Fibroblast of lung (primary cell): ENCODE data around the gene WWOX. TPM values are rescaled to one million over a fixed set of nuclear protein-coding genes. Genes with fewer than 3 reads are reported as not detected.

Experiments
- DNase-seq, 2 donors: peaks; one replicate each; pipeline versions ENCODE4 v3.0.0 to v3.0.0-alpha.2; 2010; ENCODE audit warnings: low read depth in 2 of 2
- H2AFZ ChIP-seq: 2 replicates; pipeline ENCODE4 v1.5.1; 2012; ENCODE audit warnings: low read length, control low read depth, inconsistent platforms
- H3K27ac ChIP-seq: 2 replicates; pipeline ENCODE4 v1.5.1; 2011; ENCODE audit warnings: low read length, control low read depth; ENCODE audit not compliant: insufficient read depth
- H3K27me3 ChIP-seq: 2 replicates; pipeline ENCODE4 v1.5.1; 2011; ENCODE audit warnings: mild to moderate bottlenecking, low read length; ENCODE audit not compliant: control insufficient read depth, insufficient read depth
- H3K36me3 ChIP-seq: 2 replicates; pipeline ENCODE4 v1.5.1; 2011; ENCODE audit warnings: low read length; ENCODE audit not compliant: control insufficient read depth, insufficient read depth
- H3K4me1 ChIP-seq: 2 replicates; pipeline ENCODE4 v1.5.1; 2011; ENCODE audit warnings: low read length; ENCODE audit not compliant: control insufficient read depth, insufficient read depth; ENCODE audit errors: extremely low read depth
- H3K4me2 ChIP-seq: 2 replicates; pipeline ENCODE4 v1.5.1; 2011; ENCODE audit warnings: low read length, control low read depth; ENCODE audit not compliant: insufficient read depth; ENCODE audit errors: extremely low read depth
- H3K4me3 ChIP-seq, 4 experiments: fragments of 200-600 bp in 1 of 4; sonication (generic) in 1 of 4; replicated peaks in 1 of 4; 2 replicates each; pipeline ENCODE4 v1.5.1; 2011 to 2016; ENCODE audit warnings: low read length in 4 of 4, low read depth in 3 of 4, mild to moderate bottlenecking in 3 of 4, control low read depth in 2 of 4, inconsistent platforms in 1 of 4, mixed read lengths in 1 of 4; ENCODE audit not compliant: insufficient read depth in 1 of 4; ENCODE audit errors: control extremely low read depth in 1 of 4
- H3K79me2 ChIP-seq: 2 replicates; pipeline ENCODE4 v1.5.1; 2012; ENCODE audit warnings: mild to moderate bottlenecking, low read length, inconsistent platforms; ENCODE audit not compliant: control insufficient read depth, insufficient read depth
- H3K9ac ChIP-seq: 2 replicates; pipeline ENCODE4 v1.5.1; 2011; ENCODE audit warnings: mild to moderate bottlenecking, low read length, control low read depth; ENCODE audit not compliant: insufficient read depth
- H3K9me3 ChIP-seq: 2 replicates; pipeline ENCODE4 v1.5.1; 2012; ENCODE audit warnings: low read depth, low read length; ENCODE audit not compliant: control insufficient read depth, insufficient read depth
- H4K20me1 ChIP-seq: 2 replicates; pipeline ENCODE4 v1.5.1; 2011; ENCODE audit warnings: low read length; ENCODE audit not compliant: control insufficient read depth, insufficient read depth; ENCODE audit errors: extremely low read depth
- EZH2 ChIP-seq: IDR thresholded peaks from 2 replicates; pipeline ENCODE4 v1.5.1; 2012; ENCODE audit warnings: low read length, control low read depth, mild to moderate bottlenecking; ENCODE audit errors: missing control alignments
- polyA plus RNA-seq, 2 donors: library from polyadenylated mRNA; depleted of rRNA in 1 of 2; stranded (reverse) in 1 of 2; unstranded in 1 of 2; fragments of >200 nt; gene quantifications; 2 replicates each; pipeline ENCODE4 v1.2.1, GENCODE V29; 2011 to 2012; ENCODE audit warnings: missing spikeins in 1 of 2
- total RNA-seq: library from RNA; depleted of rRNA; stranded (reverse); fragments of >200 nt; gene quantifications from 2 replicates; pipeline ENCODE4 v1.2.1, GENCODE V29; 2014
- TF ChIP-seq, protein P1 (sequence below), 2 donors: IDR thresholded peaks in 1 of 2; conservative IDR thresholded peaks in 1 of 2; 1 replicate in 1 of 2; 2 replicates in 1 of 2; pipeline ENCODE4 v1.5.1; 2011 to 2012; ENCODE audit warnings: low read length in 2 of 2, control low read depth in 1 of 2, inconsistent platforms in 1 of 2, low read depth in 1 of 2, mild to moderate bottlenecking in 1 of 2

Gene WWOX
- total and polyA plus RNA-seq, 2 donors (not counting 1 experiment from before 2014, with no cell fraction given) = 5.6 to 16.3 TPM

DNA sequence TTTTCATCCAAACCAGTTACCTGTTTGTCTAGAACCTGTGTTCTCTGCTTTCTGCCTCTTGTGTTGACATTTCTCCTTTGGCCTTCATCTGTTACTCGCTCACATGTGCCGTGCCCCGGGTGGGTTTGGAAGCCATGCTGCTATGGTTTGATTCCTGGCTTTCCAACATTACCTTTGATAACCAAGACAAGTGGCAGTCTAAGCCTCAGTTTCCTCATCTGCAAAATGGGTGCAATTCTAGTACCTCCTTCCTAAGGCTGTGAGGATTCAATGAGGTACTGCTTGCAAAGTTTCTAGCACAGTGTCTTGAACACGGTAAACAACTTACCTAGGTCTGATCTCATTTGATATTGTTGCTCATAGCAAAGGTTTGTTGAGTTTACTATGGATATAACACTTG, 665.0 kb downstream of the WWOX start:
- Histone ChIP-seq H4K20me1 (no peaks in the 10 kb centered on the region), H3K4me1 (no peaks in the 10 kb centered on the region), H3K79me2 (no peaks in the 10 kb centered on the region), H3K27ac (no peak overlapping the region), H2AFZ (no peak overlapping the region), H3K9ac (no peak overlapping the region), H3K4me3 (no peak overlapping the region), H3K36me3 (no peaks in the 10 kb centered on the region), H3K27me3 (no peaks in the 10 kb centered on the region), H3K4me2 (no peak overlapping the region), H3K9me3 (no peaks in the 10 kb centered on the region)
- TF ChIP-seq, protein P1, sequence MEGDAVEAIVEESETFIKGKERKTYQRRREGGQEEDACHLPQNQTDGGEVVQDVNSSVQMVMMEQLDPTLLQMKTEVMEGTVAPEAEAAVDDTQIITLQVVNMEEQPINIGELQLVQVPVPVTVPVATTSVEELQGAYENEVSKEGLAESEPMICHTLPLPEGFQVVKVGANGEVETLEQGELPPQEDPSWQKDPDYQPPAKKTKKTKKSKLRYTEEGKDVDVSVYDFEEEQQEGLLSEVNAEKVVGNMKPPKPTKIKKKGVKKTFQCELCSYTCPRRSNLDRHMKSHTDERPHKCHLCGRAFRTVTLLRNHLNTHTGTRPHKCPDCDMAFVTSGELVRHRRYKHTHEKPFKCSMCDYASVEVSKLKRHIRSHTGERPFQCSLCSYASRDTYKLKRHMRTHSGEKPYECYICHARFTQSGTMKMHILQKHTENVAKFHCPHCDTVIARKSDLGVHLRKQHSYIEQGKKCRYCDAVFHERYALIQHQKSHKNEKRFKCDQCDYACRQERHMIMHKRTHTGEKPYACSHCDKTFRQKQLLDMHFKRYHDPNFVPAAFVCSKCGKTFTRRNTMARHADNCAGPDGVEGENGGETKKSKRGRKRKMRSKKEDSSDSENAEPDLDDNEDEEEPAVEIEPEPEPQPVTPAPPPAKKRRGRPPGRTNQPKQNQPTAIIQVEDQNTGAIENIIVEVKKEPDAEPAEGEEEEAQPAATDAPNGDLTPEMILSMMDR (conservative IDR thresholded peaks at IDR 0.05 in 1 of 2, IDR thresholded peaks at IDR 0.05 in 1 of 2; ENCODE audit: low read depth in 1 of 2, low read length in 2 of 2) = no peak
- TF ChIP-seq EZH2 = no peak
- DNase-seq = no peak

DNA sequence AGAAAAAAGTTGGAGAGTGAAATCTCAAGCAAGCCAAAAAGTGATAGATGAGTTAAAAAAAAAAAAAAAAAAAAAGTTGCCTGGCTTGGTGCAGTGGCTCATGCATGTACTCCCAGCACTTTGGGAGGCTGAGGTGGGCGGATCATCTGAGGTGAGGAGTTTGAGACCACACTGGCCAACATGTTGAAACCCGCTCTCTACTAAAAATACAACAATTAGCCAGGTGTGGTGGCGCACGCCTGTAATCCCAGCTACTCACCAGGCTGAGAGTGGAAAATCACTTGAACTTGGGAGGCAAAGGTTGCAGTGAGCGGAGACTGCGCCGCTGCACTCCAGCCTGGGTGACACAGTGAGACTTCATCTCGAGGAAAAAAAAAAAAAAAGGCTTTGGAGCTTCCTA, 668.8 kb downstream of the WWOX start:
- H3K9me3 ChIP-seq = no peaks in the 10 kb centered on the region
- no peaks in the 10 kb centered on the region for H3K79me2 ChIP-seq
- DNase-seq = no peak
- no peak overlapping the region for H3K4me3 ChIP-seq
- H3K4me1 ChIP-seq = no peaks in the 10 kb centered on the region
- no peak overlapping the region for H3K9ac ChIP-seq
- H4K20me1 ChIP-seq = no peaks in the 10 kb centered on the region
- H3K27ac ChIP-seq = no peak overlapping the region
- no peaks in the 10 kb centered on the region for H3K36me3 ChIP-seq
- no peaks in the 10 kb centered on the region for H3K27me3 ChIP-seq
- no peak overlapping the region for H2AFZ ChIP-seq
- H3K4me2 ChIP-seq = no peak overlapping the region
- TF ChIP-seq, protein P1 (conservative IDR thresholded peaks at IDR 0.05 in 1 of 2, IDR thresholded peaks at IDR 0.05 in 1 of 2; ENCODE audit: low read depth in 1 of 2, low read length in 2 of 2) = no peak
- TF ChIP-seq EZH2 = no peak

- DNase-seq = no peak
- no peaks in the 10 kb centered on the region for H3K79me2 ChIP-seq
- H3K36me3 ChIP-seq = no peaks in the 10 kb centered on the region
- no peak overlapping the region for H3K9ac ChIP-seq
- no peak overlapping the region for H3K4me2 ChIP-seq
- no peaks in the 10 kb centered on the region for H4K20me1 ChIP-seq
- no peaks in the 10 kb centered on the region for H3K9me3 ChIP-seq
- no peak overlapping the region for H2AFZ ChIP-seq
- H3K4me1 ChIP-seq = no peaks in the 10 kb centered on the region
- TF ChIP-seq EZH2 = no peak
- TF ChIP-seq, protein P1 (conservative IDR thresholded peaks at IDR 0.05 in 1 of 2, IDR thresholded peaks at IDR 0.05 in 1 of 2; ENCODE audit: low read depth in 1 of 2, low read length in 2 of 2) = no peak
- H3K27me3 ChIP-seq = no peaks in the 10 kb centered on the region
- no peak overlapping the region for H3K4me3 ChIP-seq
- H3K27ac ChIP-seq = no peak overlapping the region
These were observed 669.3 kb downstream of the WWOX start for GRCh38 chr16:78768718-78769117.
